ENCODE data around the gene MINDY4B. TPM values are rescaled to one million over a fixed set of nuclear protein-coding genes. Genes with fewer than 3 reads are reported as not detected.

Gene MINDY4B
- total and polyA plus RNA-seq, 10 of the 15 experiments (the other 5 are each of a cell fraction or from before 2014, with no cell fraction given) = not detected

DNA sequence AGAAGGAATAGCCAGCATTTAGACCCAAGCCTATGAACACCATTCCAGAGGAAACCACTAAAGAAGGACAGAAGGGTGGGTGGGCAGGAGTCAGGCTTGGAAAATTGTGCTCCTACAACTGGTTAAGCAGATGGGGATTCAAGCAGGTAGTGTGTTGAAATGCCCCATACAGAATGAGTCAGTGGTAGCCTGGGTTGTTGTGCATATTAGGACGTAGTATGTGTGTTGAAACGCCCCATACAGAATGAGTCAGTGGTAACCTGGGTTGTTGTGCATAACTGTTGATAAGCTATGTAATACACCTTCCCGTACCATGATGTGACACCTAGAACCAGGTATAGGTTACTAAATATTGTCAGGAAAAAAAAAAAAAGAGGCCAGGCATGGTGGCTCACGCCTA lies 34.0 kb downstream of the MINDY4B start:
- ChIA-PET SMC1A (ENCODE audit: uncharacterized antibody, unreplicated experiment) (no interaction called here), POLR2A (no interaction called here), RAD21 (ENCODE audit: unreplicated experiment) (no interaction called here), CTCF (interaction anchor here (0.8 kb wide), 1 partner anchor 96 kb away, joined by 3 read pairs; no protein-coding TSS in a partner anchor)
- no TSS peak for BruUV-seq (replicated peaks)
- Histone ChIP-seq H3K9me3 (replicated peaks; ENCODE audit: control insufficient read depth, insufficient read depth, low read length) (no peaks in the 10 kb centered on the region), H3K36me3 (ENCODE audit: control insufficient read depth in 2 of 2, insufficient read depth in 2 of 2, low read length in 1 of 2) (no peaks in the 10 kb centered on the region), H3K9ac (ENCODE audit: control insufficient read depth, insufficient read depth, low read length) (no peak overlapping the region), H3K4me1 (ENCODE audit: control insufficient read depth, insufficient read depth, low read length) (no peaks in the 10 kb centered on the region; the same call in 1 of the 2 replicates), H3K27me3 (replicated peaks in 1 of 2; ENCODE audit: control insufficient read depth in 2 of 2, insufficient read depth in 2 of 2, low read length in 1 of 2) (no peaks in the 10 kb centered on the region; a peak in 1 of 4 replicates), H3K27ac (ENCODE audit: control insufficient read depth, insufficient read depth) (no peak overlapping the region), H2AFZ (ENCODE audit: control insufficient read depth, low read depth, low read length) (no peak overlapping the region), H3K4me2 (ENCODE audit: control insufficient read depth, insufficient read depth) (no peak overlapping the region), H3K4me3 (no peak overlapping the region), H3K79me2 (ENCODE audit: control insufficient read depth, insufficient read depth, low read length) (no peaks in the 10 kb centered on the region), H4K20me1 (ENCODE audit: control insufficient read depth, insufficient read depth) (no peaks in the 10 kb centered on the region)
- DNase-seq (ENCODE audit: low read depth, low spot score) = no peak
- no peak for ATAC-seq
- in situ Hi-C loops (cut with MboI) = no loop called here
- FAIRE-seq = no peak
- no peak for TF ChIP-seq GATAD2B (conservative IDR thresholded peaks at IDR 0.05; ENCODE audit: low read depth)
- TF ChIP-seq, protein P1, sequence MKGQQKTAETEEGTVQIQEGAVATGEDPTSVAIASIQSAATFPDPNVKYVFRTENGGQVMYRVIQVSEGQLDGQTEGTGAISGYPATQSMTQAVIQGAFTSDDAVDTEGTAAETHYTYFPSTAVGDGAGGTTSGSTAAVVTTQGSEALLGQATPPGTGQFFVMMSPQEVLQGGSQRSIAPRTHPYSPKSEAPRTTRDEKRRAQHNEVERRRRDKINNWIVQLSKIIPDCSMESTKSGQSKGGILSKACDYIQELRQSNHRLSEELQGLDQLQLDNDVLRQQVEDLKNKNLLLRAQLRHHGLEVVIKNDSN (IDR thresholded peaks at IDR 0.05; ENCODE audit: borderline replicate concordance, extremely low read length, insufficient read depth, low read depth, low read length) = no peak
- no peak for TF ChIP-seq STAT3 (IDR thresholded peaks at IDR 0.05; ENCODE audit: low read depth, low read length)
- no peak for TF ChIP-seq YY1 (IDR thresholded peaks at IDR 0.05; ENCODE audit: low read depth, low read length)
- no peak for TF ChIP-seq SIX5 (IDR thresholded peaks at IDR 0.05; ENCODE audit: low read depth, low read length, severe bottlenecking)
- no peak for TF ChIP-seq ZNF384 (IDR thresholded peaks at IDR 0.05; ENCODE audit: borderline replicate concordance, low read depth, low read length)
- no peak for TF ChIP-seq SIN3A (IDR thresholded peaks at IDR 0.05; ENCODE audit: low read depth, low read length)
- no peak for TF ChIP-seq NBN (IDR thresholded peaks at IDR 0.05)
- no peak for TF ChIP-seq SUZ12 (IDR thresholded peaks at IDR 0.05; ENCODE audit: unreplicated experiment)
- no peak for TF ChIP-seq POLR2AphosphoS5 (IDR thresholded peaks at IDR 0.05; ENCODE audit: low read length)
- TF ChIP-seq, protein P2, sequence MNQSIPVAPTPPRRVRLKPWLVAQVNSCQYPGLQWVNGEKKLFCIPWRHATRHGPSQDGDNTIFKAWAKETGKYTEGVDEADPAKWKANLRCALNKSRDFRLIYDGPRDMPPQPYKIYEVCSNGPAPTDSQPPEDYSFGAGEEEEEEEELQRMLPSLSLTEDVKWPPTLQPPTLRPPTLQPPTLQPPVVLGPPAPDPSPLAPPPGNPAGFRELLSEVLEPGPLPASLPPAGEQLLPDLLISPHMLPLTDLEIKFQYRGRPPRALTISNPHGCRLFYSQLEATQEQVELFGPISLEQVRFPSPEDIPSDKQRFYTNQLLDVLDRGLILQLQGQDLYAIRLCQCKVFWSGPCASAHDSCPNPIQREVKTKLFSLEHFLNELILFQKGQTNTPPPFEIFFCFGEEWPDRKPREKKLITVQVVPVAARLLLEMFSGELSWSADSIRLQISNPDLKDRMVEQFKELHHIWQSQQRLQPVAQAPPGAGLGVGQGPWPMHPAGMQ (IDR thresholded peaks at IDR 0.05; ENCODE audit: borderline replicate concordance) = no peak
- no peak for TF ChIP-seq CREB1 (IDR thresholded peaks at IDR 0.05; ENCODE audit: low read depth)
- no peak for TF ChIP-seq IRF4 (IDR thresholded peaks at IDR 0.05; ENCODE audit: low read depth, low read length)
- no peak for TF ChIP-seq ZNF24 (IDR thresholded peaks at IDR 0.05)
- no peak for TF ChIP-seq MYC (IDR thresholded peaks at IDR 0.05; ENCODE audit: insufficient read depth, insufficient read length, insufficient replicate concordance, low read length, severe bottlenecking)
- TF ChIP-seq, protein P3, sequence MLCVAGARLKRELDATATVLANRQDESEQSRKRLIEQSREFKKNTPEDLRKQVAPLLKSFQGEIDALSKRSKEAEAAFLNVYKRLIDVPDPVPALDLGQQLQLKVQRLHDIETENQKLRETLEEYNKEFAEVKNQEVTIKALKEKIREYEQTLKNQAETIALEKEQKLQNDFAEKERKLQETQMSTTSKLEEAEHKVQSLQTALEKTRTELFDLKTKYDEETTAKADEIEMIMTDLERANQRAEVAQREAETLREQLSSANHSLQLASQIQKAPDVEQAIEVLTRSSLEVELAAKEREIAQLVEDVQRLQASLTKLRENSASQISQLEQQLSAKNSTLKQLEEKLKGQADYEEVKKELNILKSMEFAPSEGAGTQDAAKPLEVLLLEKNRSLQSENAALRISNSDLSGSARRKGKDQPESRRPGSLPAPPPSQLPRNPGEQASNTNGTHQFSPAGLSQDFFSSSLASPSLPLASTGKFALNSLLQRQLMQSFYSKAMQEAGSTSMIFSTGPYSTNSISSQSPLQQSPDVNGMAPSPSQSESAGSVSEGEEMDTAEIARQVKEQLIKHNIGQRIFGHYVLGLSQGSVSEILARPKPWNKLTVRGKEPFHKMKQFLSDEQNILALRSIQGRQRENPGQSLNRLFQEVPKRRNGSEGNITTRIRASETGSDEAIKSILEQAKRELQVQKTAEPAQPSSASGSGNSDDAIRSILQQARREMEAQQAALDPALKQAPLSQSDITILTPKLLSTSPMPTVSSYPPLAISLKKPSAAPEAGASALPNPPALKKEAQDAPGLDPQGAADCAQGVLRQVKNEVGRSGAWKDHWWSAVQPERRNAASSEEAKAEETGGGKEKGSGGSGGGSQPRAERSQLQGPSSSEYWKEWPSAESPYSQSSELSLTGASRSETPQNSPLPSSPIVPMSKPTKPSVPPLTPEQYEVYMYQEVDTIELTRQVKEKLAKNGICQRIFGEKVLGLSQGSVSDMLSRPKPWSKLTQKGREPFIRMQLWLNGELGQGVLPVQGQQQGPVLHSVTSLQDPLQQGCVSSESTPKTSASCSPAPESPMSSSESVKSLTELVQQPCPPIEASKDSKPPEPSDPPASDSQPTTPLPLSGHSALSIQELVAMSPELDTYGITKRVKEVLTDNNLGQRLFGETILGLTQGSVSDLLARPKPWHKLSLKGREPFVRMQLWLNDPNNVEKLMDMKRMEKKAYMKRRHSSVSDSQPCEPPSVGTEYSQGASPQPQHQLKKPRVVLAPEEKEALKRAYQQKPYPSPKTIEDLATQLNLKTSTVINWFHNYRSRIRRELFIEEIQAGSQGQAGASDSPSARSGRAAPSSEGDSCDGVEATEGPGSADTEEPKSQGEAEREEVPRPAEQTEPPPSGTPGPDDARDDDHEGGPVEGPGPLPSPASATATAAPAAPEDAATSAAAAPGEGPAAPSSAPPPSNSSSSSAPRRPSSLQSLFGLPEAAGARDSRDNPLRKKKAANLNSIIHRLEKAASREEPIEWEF (IDR thresholded peaks at IDR 0.05; ENCODE audit: insufficient replicate concordance, low read depth, low read length) = no peak
- 35% methylated on average over 4 of the region's 4 CpGs for WGBS (ENCODE audit: insufficient coverage, insufficient replicate concordance, low lambda C conversion rate, missing lambda C conversion rate)
- intact Hi-C loops (cut with micrococcal nuclease; ENCODE audit: unreplicated experiment) = no loop called here

Measured in GM12878 (cell line).